H9 (cell line): Measurements from ENCODE around the gene RELCH. TPM values are rescaled to one million over a fixed set of nuclear protein-coding genes. Genes with fewer than 3 reads are reported as not detected.
A peak's percentile ranks its signal among the peaks of the same experiment; 100 is the strongest.

ENCODE experiments used
- DNase-seq: peaks from one replicate; pipeline ENCODE4 v3.0.0-alpha.2; 2017
- H2AFZ ChIP-seq: one replicate; pipeline ENCODE4 v1.6.1; 2013; ENCODE audit warnings: mild to moderate bottlenecking, low read length, control low read depth, moderate library complexity
- H2AK5ac ChIP-seq: 2 replicates; pipeline ENCODE4 v1.6.1; 2013; ENCODE audit warnings: low read length, control low read depth, mixed read lengths; ENCODE audit not compliant: insufficient read length
- H2BK120ac ChIP-seq: one replicate; pipeline ENCODE4 v1.6.1; 2013; ENCODE audit warnings: low read depth, mild to moderate bottlenecking, low read length, control low read depth, inconsistent platforms; ENCODE audit not compliant: poor library complexity, severe bottlenecking
- H2BK12ac ChIP-seq: 2 replicates; pipeline ENCODE4 v1.6.1; 2013; ENCODE audit warnings: low read length, control low read depth, mixed read lengths, low read depth; ENCODE audit not compliant: insufficient read length
- H2BK15ac ChIP-seq: 2 replicates; pipeline ENCODE4 v1.6.1; 2013; ENCODE audit warnings: low read depth, low read length, control low read depth
- H2BK20ac ChIP-seq: one replicate; pipeline ENCODE4 v1.6.1; 2013; ENCODE audit warnings: low read depth, mild to moderate bottlenecking, low read length, control low read depth, inconsistent platforms; ENCODE audit not compliant: poor library complexity, severe bottlenecking
- H2BK5ac ChIP-seq: 2 replicates; pipeline ENCODE4 v1.6.1; 2013; ENCODE audit warnings: low read length, control low read depth, mixed read lengths; ENCODE audit not compliant: insufficient read length
- H3K14ac ChIP-seq: 2 replicates; pipeline ENCODE4 v1.6.1; 2013; ENCODE audit warnings: low read length, control low read depth; ENCODE audit not compliant: insufficient read depth
- H3K18ac ChIP-seq: 2 replicates; pipeline ENCODE4 v1.6.1; 2013; ENCODE audit warnings: low read depth, mild to moderate bottlenecking, mixed read lengths, low read length, control low read depth; ENCODE audit not compliant: insufficient read length
- H3K23ac ChIP-seq: 2 replicates; pipeline ENCODE4 v1.6.1; 2013; ENCODE audit warnings: low read length, control low read depth, mixed read lengths, low read depth; ENCODE audit not compliant: insufficient read length
- H3K23me2 ChIP-seq: 2 replicates; pipeline ENCODE4 v1.6.1; 2013; ENCODE audit warnings: low read depth, mild to moderate bottlenecking, mixed read lengths, low read length, control low read depth; ENCODE audit not compliant: insufficient read length, poor library complexity, severe bottlenecking
- H3K27ac ChIP-seq: 2 replicates; pipeline ENCODE4 v1.5.1; 2013; ENCODE audit warnings: low read length, control low read depth, mixed read lengths, low read depth; ENCODE audit not compliant: insufficient read length
- H3K27me3 ChIP-seq: 2 replicates; pipeline ENCODE4 v1.6.1; 2013; ENCODE audit warnings: low read length, control low read depth, inconsistent platforms; ENCODE audit not compliant: insufficient read depth
- H3K4ac ChIP-seq: 2 replicates; pipeline ENCODE4 v1.6.1; 2013; ENCODE audit warnings: low read depth, mild to moderate bottlenecking, control low read depth, inconsistent platforms, low read length, moderate library complexity
- H3K4me1 ChIP-seq: 2 replicates; pipeline ENCODE4 v1.6.1; 2013; ENCODE audit warnings: low read length, control low read depth, inconsistent platforms; ENCODE audit not compliant: insufficient read depth
- H3K4me2 ChIP-seq: 2 replicates; pipeline ENCODE4 v1.6.1; 2013; ENCODE audit warnings: low read length, control low read depth, mixed read lengths; ENCODE audit not compliant: insufficient read length, insufficient read depth
- H3K56ac ChIP-seq: 2 replicates; pipeline ENCODE4 v1.6.1; 2013; ENCODE audit warnings: low read depth, mild to moderate bottlenecking, mixed read lengths, low read length, control low read depth; ENCODE audit not compliant: insufficient read length
- H3K79me1 ChIP-seq: 2 replicates; pipeline ENCODE4 v1.6.1; 2013; ENCODE audit warnings: low read depth, mild to moderate bottlenecking, moderate library complexity, low read length, control low read depth, inconsistent platforms; ENCODE audit not compliant: insufficient read depth, poor library complexity, severe bottlenecking
- H3K79me2 ChIP-seq: 2 replicates; pipeline ENCODE4 v1.6.1; 2013; ENCODE audit warnings: low read length, control low read depth, inconsistent platforms; ENCODE audit not compliant: insufficient read depth
- H3K9ac ChIP-seq: 2 replicates; pipeline ENCODE4 v1.6.1; 2013; ENCODE audit warnings: low read length, control low read depth, mixed read lengths; ENCODE audit not compliant: insufficient read length; ENCODE audit errors: extremely low read depth
- H3K9me3 ChIP-seq: one replicate; pipeline ENCODE4 v1.6.1; 2013; ENCODE audit warnings: low read depth, low read length, inconsistent platforms; ENCODE audit not compliant: control insufficient read depth
- H3T11ph ChIP-seq: one replicate; pipeline ENCODE4 v1.6.1; 2013; ENCODE audit warnings: mild to moderate bottlenecking, low read length, control low read depth, inconsistent platforms
- H4K20me1 ChIP-seq: one replicate; pipeline ENCODE4 v1.6.1; 2013; ENCODE audit not compliant: control insufficient read depth, insufficient read length, insufficient read depth
- H4K5ac ChIP-seq: 2 replicates; pipeline ENCODE4 v1.6.1; 2013; ENCODE audit warnings: low read depth, mild to moderate bottlenecking, mixed read lengths, low read length, control low read depth; ENCODE audit not compliant: insufficient read length
- H4K8ac ChIP-seq: replicated peaks from 2 replicates; pipeline ENCODE4 v1.6.1; 2013; ENCODE audit warnings: low read length, control low read depth, mixed read lengths, low read depth; ENCODE audit not compliant: insufficient read length
- H4K91ac ChIP-seq: 2 replicates; pipeline ENCODE4 v1.6.1; 2013; ENCODE audit warnings: low read depth, mild to moderate bottlenecking, moderate library complexity, mixed read lengths, low read length, control low read depth; ENCODE audit not compliant: insufficient read length
- H3K27ac Mint-ChIP-seq, 3 experiments: 2 replicates in 2 of 3; 3 replicates in 1 of 3; pipeline ENCODE4 v1.8.0; 2020 to 2021; ENCODE audit warnings: mixed read lengths in 3 of 3, mild to moderate bottlenecking in 1 of 3, moderate library complexity in 1 of 3
- H3K27me3 Mint-ChIP-seq: 2 replicates; pipeline ENCODE4 v1.8.0; 2021; ENCODE audit warnings: low read depth, mild to moderate bottlenecking, moderate library complexity, mixed read lengths
- H3K36me3 Mint-ChIP-seq, 3 experiments: 2 replicates in 2 of 3; 3 replicates in 1 of 3; pipeline ENCODE4 v1.8.0; 2020 to 2021; ENCODE audit warnings: low read depth in 3 of 3, mixed read lengths in 3 of 3; ENCODE audit not compliant: insufficient read depth in 1 of 3
- H3K4me1 Mint-ChIP-seq, 2 experiments: 2 replicates each; pipeline ENCODE4 v1.8.0; 2020; ENCODE audit warnings: mixed read lengths in 2 of 2
- H3K4me3 Mint-ChIP-seq, 2 experiments: 2 replicates in 1 of 2; 3 replicates in 1 of 2; pipeline ENCODE4 v1.8.0; 2020 to 2021; ENCODE audit warnings: mild to moderate bottlenecking in 2 of 2, mixed read lengths in 2 of 2, moderate library complexity in 1 of 2
- H3K9me3 Mint-ChIP-seq, 2 experiments: 2 replicates in 1 of 2; 3 replicates in 1 of 2; pipeline ENCODE4 v1.8.0; 2020; ENCODE audit warnings: mild to moderate bottlenecking in 2 of 2, mixed read lengths in 2 of 2, moderate library complexity in 1 of 2
- CTCF ChIP-seq: fragments of 200-600 bp; sonication (generic); conservative IDR thresholded peaks from 3 replicates; pipeline ENCODE4 v1.8.0; 2021; ENCODE audit warnings: antibody characterized with exemption, mild to moderate bottlenecking
- WGBS: extraction: QIAGEN DNeasy Blood & Tissue Kit; methylation state at CpG from one replicate; pipeline ENCODE4 v1.1.7; 2013; ENCODE audit warnings: missing lambda C conversion rate, low lambda C conversion rate, mixed read lengths; ENCODE audit not compliant: insufficient read length; ENCODE audit errors: extremely low coverage; 5-methylcytosine and 5-hydroxymethylcytosine counted together
- total RNA-seq: library from RNA; stranded (reverse); gene quantifications from 2 replicates; pipeline ENCODE4 v1.2.1, GENCODE V29; 2021

RELCH gene
- total RNA-seq, 1 experiment from 2014 or later: 32.3 TPM

GRCh38 chr18:62236252-62236651, 49.2 kb downstream of the RELCH start:
- H3K36me3 Mint-ChIP-seq: peaks cover 17 to 28% (median 28%) of the 10 kb centered on the region in 3 experiments; a peak in 6 of 7 replicates
- DNase-seq: no peak
- Histone ChIP-seq H3K27ac (no peak overlapping the region), H3K18ac (no peak overlapping the region), H2BK5ac (no peak overlapping the region), H4K20me1 (no peaks in the 10 kb centered on the region), H3K4me2 (no peak overlapping the region), H2AK5ac (no peak overlapping the region), H3T11ph (no peak overlapping the region), H4K91ac (no peak overlapping the region), H3K27me3 (no peaks in the 10 kb centered on the region), H4K8ac (no peak overlapping the region), H3K9me3 (no peaks in the 10 kb centered on the region), H2BK120ac (no peak overlapping the region), H2AFZ (no peak overlapping the region), H3K14ac (no peak overlapping the region), H4K5ac (no peak overlapping the region), H3K4me1 (no peaks in the 10 kb centered on the region), H3K23ac (no peak overlapping the region), H3K23me2 (no peaks in the 10 kb centered on the region), H3K79me2 (no peaks in the 10 kb centered on the region), H2BK12ac (no peak overlapping the region), H3K56ac (no peak overlapping the region), H3K4ac (no peak overlapping the region), H3K9ac (no peak overlapping the region), H2BK20ac (no peak overlapping the region), H2BK15ac (no peak overlapping the region), H3K79me1 (no peaks in the 10 kb centered on the region)
- no peak for TF ChIP-seq CTCF
- H3K4me1 Mint-ChIP-seq: no peaks in the 10 kb centered on the region
- H3K9me3 Mint-ChIP-seq: peaks cover 3 to 8% of the 10 kb centered on the region in 2 experiments; a peak in 2 of 5 replicates
- WGBS: no CpG with 5 or more reads among the region's 1 CpG
- H3K4me3 Mint-ChIP-seq: no peak overlapping the region
- H3K27ac Mint-ChIP-seq: peak overlapping the region in 1 of 3 experiments; percentile 6; a peak in 1 of 7 replicates
- no peaks in the 10 kb centered on the region for H3K27me3 Mint-ChIP-seq
